GM12878 (cell line): Measurements from ENCODE around the gene TAX1BP1. TPM values are rescaled to one million over a fixed set of nuclear protein-coding genes. Genes with fewer than 3 reads are reported as not detected.

Experiments used
- ATAC-seq: fragments of 200-7000 bp; cut with Tn5 transposase; 3 replicates; pipeline ENCODE4 v1.9.1; 2020; ENCODE audit warnings: mild to moderate bottlenecking, moderate library complexity
- BruUV-seq: library from RNA; stranded (reverse); fragments of 400-500 nt; replicated peaks from 2 replicates; lab custom pipeline; 2021; lab: Mats Ljungman, UMichigan
- CTCF ChIA-PET: fragments of 300-600 bp; sonication (Branson Sonifier 250); formaldehyde crosslinking; extraction: SDS; loops from one replicate; lab custom pipeline; 2021; ENCODE audit warnings: inconsistent platforms; lab: Yijun Ruan, JAX
- POLR2A ChIA-PET: fragments of 350-600 bp; formaldehyde crosslinking; extraction: SDS; loops from one replicate; lab custom pipeline; 2021; ENCODE audit warnings: inconsistent platforms; lab: Charles Lee
- RAD21 ChIA-PET: fragments of 300-600 bp; sonication (Branson Sonifier 250); formaldehyde crosslinking; loops from one replicate; lab custom pipeline; 2023; ENCODE audit warnings: antibody characterized with exemption; ENCODE audit not compliant: unreplicated experiment; lab: Charles Lee
- SMC1A ChIA-PET: fragments of 300-600 bp; sonication (Branson Sonifier 250); formaldehyde crosslinking; loops from one replicate; lab custom pipeline; 2023; ENCODE audit not compliant: unreplicated experiment, uncharacterized antibody; lab: Charles Lee
- DNase-seq: peaks from one replicate; pipeline ENCODE4 v3.0.0-alpha.2; 2011; ENCODE audit warnings: low read depth, low spot score
- FAIRE-seq: peaks from 3 replicates; lab custom pipeline; 2011; peaks lifted over from hg19 to GRCh38; lab: Jason Lieb, UNC
- H2AFZ ChIP-seq: 2 replicates; pipeline ENCODE4 v1.6.0; 2011; ENCODE audit warnings: low read depth, low read length, control low read depth; ENCODE audit not compliant: control insufficient read depth
- H3K27ac ChIP-seq: 2 replicates; pipeline ENCODE4 v1.5.1; 2011; ENCODE audit warnings: control low read depth; ENCODE audit not compliant: control insufficient read depth, insufficient read depth
- H3K27me3 ChIP-seq, 2 experiments: replicated peaks in 1 of 2; 2 replicates each; pipeline versions ENCODE4 v1.6.0 to v1.6.1; 2011; ENCODE audit warnings: low read length in 1 of 2; ENCODE audit not compliant: control insufficient read depth in 2 of 2, insufficient read depth in 2 of 2
- H3K36me3 ChIP-seq, 2 experiments: 2 replicates each; pipeline ENCODE4 v1.5.1; 2011; ENCODE audit warnings: low read length in 1 of 2; ENCODE audit not compliant: control insufficient read depth in 2 of 2, insufficient read depth in 2 of 2
- H3K4me1 ChIP-seq: 2 replicates; pipeline ENCODE4 v1.6.1; 2011; ENCODE audit warnings: mild to moderate bottlenecking, low read length, moderate library complexity, mixed read lengths; ENCODE audit not compliant: control insufficient read depth, insufficient read depth
- H3K4me2 ChIP-seq: 2 replicates; pipeline ENCODE4 v1.6.0; 2011; ENCODE audit warnings: control low read depth; ENCODE audit not compliant: control insufficient read depth, insufficient read depth
- H3K4me3 ChIP-seq: fragments of 200-600 bp; sonication (generic); 2 replicates; pipeline ENCODE4 v1.5.1; 2016
- H3K79me2 ChIP-seq: 2 replicates; pipeline ENCODE4 v1.6.0; 2011; ENCODE audit warnings: low read length; ENCODE audit not compliant: control insufficient read depth, insufficient read depth
- H3K9ac ChIP-seq: 2 replicates; pipeline ENCODE4 v1.8.0; 2011; ENCODE audit warnings: low read length, control low read depth, mixed read lengths; ENCODE audit not compliant: control insufficient read depth, insufficient read depth
- H3K9me3 ChIP-seq: replicated peaks from 3 replicates; pipeline ENCODE4 v1.5.1; 2011; ENCODE audit warnings: mild to moderate bottlenecking, low read length; ENCODE audit not compliant: control insufficient read depth, insufficient read depth
- H4K20me1 ChIP-seq: 2 replicates; pipeline ENCODE4 v1.6.0; 2011; ENCODE audit not compliant: control insufficient read depth, insufficient read depth
- CBFB ChIP-seq: IDR thresholded peaks from 2 replicates; pipeline ENCODE4 v1.6.1; 2016; ENCODE audit warnings: antibody characterized with exemption, low read depth
- NR2F1 ChIP-seq: fragments of 450-650 bp; conservative IDR thresholded peaks from 2 replicates; pipeline ENCODE4 v1.6.1; 2017; ENCODE audit warnings: mild to moderate bottlenecking
- SUZ12 ChIP-seq: fragments of 200-600 bp; sonication (generic); IDR thresholded peaks from one replicate; pipeline ENCODE4 v1.6.1; 2018; ENCODE audit warnings: antibody characterized with exemption, mild to moderate bottlenecking; ENCODE audit not compliant: unreplicated experiment
- WGBS: methylation state at CpG from one replicate; pipeline ENCODE4 v1.1.6; 2016; ENCODE audit warnings: low lambda C conversion rate; ENCODE audit not compliant: insufficient replicate concordance, insufficient coverage; ENCODE audit errors: missing lambda C conversion rate; 5-methylcytosine and 5-hydroxymethylcytosine counted together
- in situ Hi-C: fragments of 300-500 bp; cut with MboI; formaldehyde crosslinking; loops from 9 replicates; pipeline ENCODE4 v1.14.3; 2018; ENCODE audit warnings: mixed read lengths
- intact Hi-C: fragments of 100-400 bp; cut with micrococcal nuclease; formaldehyde crosslinking; loops from one replicate; pipeline ENCODE4 v1.14.2; 2022; ENCODE audit not compliant: unreplicated experiment
- polyA plus RNA-seq, 11 experiments: library from polyadenylated mRNA; depleted of rRNA in 4 of 11; unstranded in 6 of 11; stranded (reverse) in 5 of 11; fragments of >200 nt; fragmentation: Nextera tagmentation in 4 of 11; fragmentation: Illumina TruSeq in 1 of 11; extraction: Ambion mirVana in 4 of 11; extraction: Trizol in 1 of 11; gene quantifications; 1 replicate in 1 of 11; 2 replicates in 10 of 11; pipeline versions ENCODE4 v1.2.1 to v1.2.3, GENCODE V29; 2011 to 2016; ENCODE audit warnings: inconsistent platforms in 2 of 11, missing spikeins in 2 of 11, low read depth in 1 of 11
- total RNA-seq, 4 experiments: library from RNA; depleted of rRNA in 3 of 4; stranded (reverse); fragments of >200 nt in 3 of 4; fragmentation: Illumina TruSeq in 1 of 4; extraction: Trizol in 1 of 4; gene quantifications; 2 replicates each; pipeline versions ENCODE4 v1.2.1 to v1.2.3, GENCODE V29; 2013 to 2021

TAX1BP1 gene
- total and polyA plus RNA-seq, 10 of the 15 experiments (the other 5 are each of a cell fraction or from before 2014, with no cell fraction given): 30.8 to 105 (median 52.0) TPM

DNA sequence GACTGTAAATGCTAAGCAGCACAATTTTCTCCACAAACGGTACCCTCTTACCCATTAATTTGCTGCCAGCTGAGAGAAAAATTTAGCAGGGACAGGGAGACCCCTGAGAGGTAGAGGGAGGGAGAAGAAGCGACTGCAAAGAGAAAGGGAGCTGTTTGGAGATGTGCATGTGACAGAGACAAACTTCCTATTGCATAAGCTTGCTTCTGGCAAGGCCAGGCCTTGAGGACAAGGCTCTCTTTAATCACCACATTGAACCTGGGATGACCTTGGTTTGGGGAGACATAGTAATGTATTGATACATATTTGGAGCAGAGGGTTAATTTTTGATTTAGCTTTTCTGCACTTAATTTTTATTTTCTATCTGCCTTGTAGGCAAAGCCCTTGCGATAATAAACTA lies 46.2 kb upstream of the TAX1BP1 start:
- ATAC-seq: no peak
- Histone ChIP-seq H3K4me1 (no peaks in the 10 kb centered on the region), H2AFZ (no peak overlapping the region), H3K27me3 (no peaks in the 10 kb centered on the region), H3K4me3 (no peak overlapping the region), H3K27ac (no peak overlapping the region), H3K9me3 (no peaks in the 10 kb centered on the region), H3K9ac (no peak overlapping the region), H3K4me2 (no peak overlapping the region), H4K20me1 (no peaks in the 10 kb centered on the region), H3K79me2 (no peaks in the 10 kb centered on the region), H3K36me3 (no peaks in the 10 kb centered on the region)
- in situ Hi-C loops: no loop called here
- ChIA-PET POLR2A (no interaction called here), SMC1A (interaction anchor here (0.5 to 1.3 kb wide), 5 partner anchors 10 to 227 kb away, joined by 3 to 5 read pairs (median 3); no protein-coding TSS in a partner anchor), RAD21 (interaction anchor here (1.0 kb wide), 1 partner anchor 81 kb away, joined by 5 read pairs; no protein-coding TSS in a partner anchor), CTCF (interaction anchor here (0.8 kb wide), 1 partner anchor 226 kb away, joined by 3 read pairs; no protein-coding TSS in a partner anchor)
- no peak for FAIRE-seq
- no TSS peak for BruUV-seq
- DNase-seq: no peak
- WGBS: 38% methylated on average over 3 of the region's 3 CpGs
- intact Hi-C loops: no loop called here
- no peak for TF ChIP-seq NR2F1
- TF ChIP-seq CBFB: no peak

DNA sequence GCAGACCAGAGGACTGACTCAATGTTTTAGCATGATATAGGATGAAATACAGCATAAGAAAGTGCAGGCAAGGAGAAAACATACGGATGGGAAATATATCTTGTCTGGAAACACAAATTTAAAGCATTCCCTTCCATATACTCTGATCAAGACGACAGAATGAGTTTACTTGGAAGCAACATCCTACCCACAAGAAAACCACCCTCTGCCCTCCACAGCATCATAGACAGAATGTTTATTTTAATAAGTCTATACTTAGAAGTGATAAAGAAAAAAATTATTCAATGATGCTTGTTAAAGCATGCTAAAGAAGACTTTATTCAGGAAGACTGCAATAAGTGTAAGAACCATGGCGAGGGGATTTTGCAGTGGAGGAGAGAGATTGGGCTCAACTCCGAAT lies 44.9 kb upstream of the TAX1BP1 start:
- Histone ChIP-seq H3K27ac (no peak overlapping the region), H3K9me3 (no peaks in the 10 kb centered on the region), H3K36me3 (no peaks in the 10 kb centered on the region), H3K4me2 (no peak overlapping the region), H3K9ac (no peak overlapping the region), H4K20me1 (no peaks in the 10 kb centered on the region), H3K27me3 (no peaks in the 10 kb centered on the region), H3K4me1 (no peaks in the 10 kb centered on the region), H2AFZ (no peak overlapping the region), H3K79me2 (no peaks in the 10 kb centered on the region), H3K4me3 (no peak overlapping the region)
- DNase-seq (no peak), FAIRE-seq (no peak), ATAC-seq (no peak)
- ChIA-PET POLR2A (no interaction called here), CTCF (interaction anchor here (1.6 kb wide), 1 partner anchor 80 kb away, joined by 7 read pairs; no protein-coding TSS in a partner anchor), SMC1A (interaction anchor here (1.3 kb wide), 1 partner anchor 80 kb away, joined by 5 read pairs; no protein-coding TSS in a partner anchor), RAD21 (no interaction called here)
- WGBS: 53% methylated on average over 4 of the region's 4 CpGs
- TF ChIP-seq SUZ12: no peak
- in situ Hi-C loops (no loop called here), intact Hi-C loops (no loop called here)
- BruUV-seq: no TSS peak
